Mucosa of stomach (tissue), 1 donor: Measurements from ENCODE around the gene CITED1.
A peak's percentile ranks its signal among the peaks of the same experiment; 100 is the strongest.

ENCODE experiments used
- H3K27me3 ChIP-seq: one replicate; pipeline ENCODE4 v1.7.0; 2013; ENCODE audit warnings: mild to moderate bottlenecking, low read length; ENCODE audit not compliant: control insufficient read depth, insufficient read depth
- H3K36me3 ChIP-seq: one replicate; pipeline ENCODE4 v1.7.0; 2013; ENCODE audit warnings: low read length; ENCODE audit not compliant: control insufficient read depth, insufficient read depth
- H3K4me1 ChIP-seq: one replicate; pipeline ENCODE4 v1.7.0; 2013; ENCODE audit warnings: mild to moderate bottlenecking, low read length; ENCODE audit not compliant: control insufficient read depth, insufficient read depth
- H3K4me3 ChIP-seq: one replicate; pipeline ENCODE4 v1.7.0; 2013; ENCODE audit warnings: low read length
- H3K9ac ChIP-seq: one replicate; pipeline ENCODE4 v1.7.0; 2013; ENCODE audit warnings: mild to moderate bottlenecking, low read length, moderate library complexity
- H3K9me3 ChIP-seq: one replicate; pipeline ENCODE4 v1.7.0; 2013; ENCODE audit warnings: mild to moderate bottlenecking, low read length, moderate library complexity; ENCODE audit not compliant: control insufficient read depth
- donor health status: Pancreatic carcinoma.

The CITED1 gene

DNA sequence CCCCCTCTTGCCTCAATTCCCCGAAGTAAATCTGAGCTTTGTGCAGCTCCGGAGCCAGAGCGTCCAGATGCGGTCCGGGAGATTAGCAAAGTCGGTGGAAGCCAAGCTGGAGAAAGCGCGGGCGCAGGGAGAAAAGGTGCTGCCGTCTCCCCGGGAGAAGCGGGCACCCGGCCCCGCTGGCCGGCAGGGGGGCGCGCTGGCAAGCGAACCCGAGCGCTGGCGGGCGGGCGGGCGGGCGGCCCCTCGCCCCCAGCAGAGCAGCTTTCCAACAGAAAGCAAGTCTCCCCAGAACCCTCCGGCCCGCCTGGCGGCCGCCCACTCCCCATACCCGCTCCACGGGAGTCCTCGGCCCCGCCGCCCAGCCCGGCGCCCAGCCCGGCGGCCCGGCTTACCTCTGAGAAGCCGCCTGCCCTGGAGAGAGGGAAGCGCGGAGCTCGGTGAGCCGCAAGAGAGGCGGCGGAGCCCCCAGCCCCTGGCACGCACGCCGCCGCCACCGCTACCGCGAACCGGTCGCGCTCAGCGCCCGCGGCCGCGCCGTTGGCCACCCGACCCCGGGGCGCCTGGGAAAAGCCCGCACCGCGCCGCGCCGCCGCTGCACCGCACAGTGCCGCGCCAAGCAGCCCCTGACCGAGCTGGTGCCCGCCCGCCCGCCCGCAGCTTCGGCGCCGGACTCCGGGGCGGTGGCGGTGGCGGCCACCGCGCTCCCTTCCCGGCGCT is 529 bp upstream of the CITED1 start:
- Histone ChIP-seq H3K27me3 (peaks cover 64% of the 10 kb centered on the region), H3K9ac (no peak overlapping the region), H3K4me1 (peaks cover 18% of the 10 kb centered on the region), H3K9me3 (no peaks in the 10 kb centered on the region), H3K4me3 (no peak overlapping the region), H3K36me3 (no peaks in the 10 kb centered on the region)

GRCh38 chrX:72304877-72305276 is 837 bp downstream of the CITED1 start:
- H3K4me3 ChIP-seq = no peak overlapping the region
- H3K4me1 ChIP-seq = peaks cover 18% of the 10 kb centered on the region
- no peak overlapping the region for H3K9ac ChIP-seq
- H3K9me3 ChIP-seq = no peaks in the 10 kb centered on the region
- H3K27me3 ChIP-seq = peaks cover 68% of the 10 kb centered on the region
- no peaks in the 10 kb centered on the region for H3K36me3 ChIP-seq

- Histone ChIP-seq H3K36me3 (no peaks in the 10 kb centered on the region), H3K4me3 (no peak overlapping the region), H3K4me1 (no peaks in the 10 kb centered on the region), H3K9me3 (no peaks in the 10 kb centered on the region), H3K9ac (no peak overlapping the region), H3K27me3 (peaks cover 38% of the 10 kb centered on the region)
Observed at GRCh38 chrX:72301781-72302180, 3.9 kb downstream of the CITED1 start.

GRCh38 chrX:72299891-72300630 is 5.7 kb downstream of the CITED1 start:
- Histone ChIP-seq H3K4me1 (no peaks in the 10 kb centered on the region), H3K27me3 (peaks cover 29% of the 10 kb centered on the region), H3K9ac (no peak overlapping the region), H3K9me3 (no peaks in the 10 kb centered on the region), H3K4me3 (no peak overlapping the region), H3K36me3 (no peaks in the 10 kb centered on the region)

GRCh38 chrX:72297953-72298730 is 7.6 kb downstream of the CITED1 start:
- Histone ChIP-seq H3K36me3 (no peaks in the 10 kb centered on the region), H3K27me3 (peaks cover 11% of the 10 kb centered on the region), H3K9ac (no peak overlapping the region), H3K4me3 (no peak overlapping the region), H3K4me1 (no peaks in the 10 kb centered on the region), H3K9me3 (no peaks in the 10 kb centered on the region)

DNA sequence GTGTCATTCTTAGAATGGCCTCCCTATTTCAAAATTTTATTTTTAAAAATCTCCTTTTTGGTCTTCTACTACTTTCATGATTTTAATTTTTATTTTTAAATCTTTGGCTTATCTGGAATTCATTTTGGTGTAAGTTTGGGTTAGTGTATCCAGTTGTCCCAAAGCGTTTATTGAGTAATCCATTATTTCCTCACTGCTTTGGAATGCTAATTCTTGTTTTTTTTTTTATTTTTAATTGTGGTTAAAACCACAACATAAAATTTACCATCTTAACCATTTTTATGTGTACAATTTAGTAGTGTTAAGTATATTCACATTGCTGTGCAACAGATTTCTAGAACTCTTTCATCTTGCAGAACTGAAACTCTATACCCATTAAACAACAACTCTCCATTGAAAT is 8.7 kb downstream of the CITED1 start:
- Histone ChIP-seq H3K9me3 (no peaks in the 10 kb centered on the region), H3K36me3 (no peaks in the 10 kb centered on the region), H3K9ac (no peak overlapping the region), H3K27me3 (peaks cover 5% of the 10 kb centered on the region), H3K4me1 (no peaks in the 10 kb centered on the region), H3K4me3 (no peak overlapping the region)

DNA sequence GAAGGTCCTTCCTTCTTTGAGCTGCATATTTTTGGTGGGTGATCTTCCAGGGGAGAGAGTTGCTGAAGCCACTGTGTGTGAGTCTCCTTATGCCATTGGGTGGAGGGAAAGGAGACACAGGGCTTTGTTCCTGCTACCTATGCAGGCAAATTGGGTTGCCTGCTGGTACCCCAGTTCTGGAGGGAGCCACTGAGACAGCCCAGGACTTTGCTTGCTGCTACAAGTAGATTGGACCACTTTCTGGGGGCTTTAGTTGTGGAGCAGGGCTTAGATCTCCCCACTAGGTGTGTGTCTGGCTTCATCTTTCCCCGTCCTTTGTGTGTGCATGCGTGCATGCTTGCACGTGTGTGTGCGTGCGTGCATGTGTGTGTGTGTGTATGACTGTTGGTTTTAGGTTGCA is 10.0 kb downstream of the CITED1 start:
- Histone ChIP-seq H3K36me3 (no peaks in the 10 kb centered on the region), H3K4me3 (no peak overlapping the region), H3K27me3 (no peaks in the 10 kb centered on the region), H3K9ac (no peak overlapping the region), H3K4me1 (no peaks in the 10 kb centered on the region), H3K9me3 (no peaks in the 10 kb centered on the region)

DNA sequence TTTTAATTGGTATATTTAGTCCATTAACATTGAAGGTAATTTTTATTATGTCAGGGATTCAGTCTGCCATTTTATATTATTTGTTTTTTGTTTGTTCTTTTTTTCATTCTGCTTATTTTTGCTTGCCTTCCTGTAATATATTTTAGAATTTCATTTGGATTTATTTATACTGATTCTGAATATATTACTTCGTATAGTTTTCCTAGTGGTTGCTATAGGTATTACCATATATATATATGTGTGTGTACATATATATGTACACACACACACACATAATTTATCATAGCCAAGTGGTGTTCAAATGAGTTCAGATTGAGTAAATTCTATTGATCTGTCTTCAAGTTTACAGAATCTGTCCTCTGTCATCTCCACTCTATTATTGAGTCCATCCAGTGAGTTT is 11.2 kb downstream of the CITED1 start:
- H3K9ac ChIP-seq = no peak overlapping the region
- H3K9me3 ChIP-seq = no peaks in the 10 kb centered on the region
- no peaks in the 10 kb centered on the region for H3K36me3 ChIP-seq
- no peaks in the 10 kb centered on the region for H3K27me3 ChIP-seq
- H3K4me1 ChIP-seq = no peaks in the 10 kb centered on the region
- H3K4me3 ChIP-seq = no peak overlapping the region

GRCh38 chrX:72282302-72282701 is 23.4 kb downstream of the CITED1 start:
- Histone ChIP-seq H3K27me3 (no peaks in the 10 kb centered on the region), H3K4me3 (no peak overlapping the region), H3K9me3 (no peaks in the 10 kb centered on the region), H3K36me3 (no peaks in the 10 kb centered on the region), H3K9ac (no peak overlapping the region), H3K4me1 (no peaks in the 10 kb centered on the region)

DNA sequence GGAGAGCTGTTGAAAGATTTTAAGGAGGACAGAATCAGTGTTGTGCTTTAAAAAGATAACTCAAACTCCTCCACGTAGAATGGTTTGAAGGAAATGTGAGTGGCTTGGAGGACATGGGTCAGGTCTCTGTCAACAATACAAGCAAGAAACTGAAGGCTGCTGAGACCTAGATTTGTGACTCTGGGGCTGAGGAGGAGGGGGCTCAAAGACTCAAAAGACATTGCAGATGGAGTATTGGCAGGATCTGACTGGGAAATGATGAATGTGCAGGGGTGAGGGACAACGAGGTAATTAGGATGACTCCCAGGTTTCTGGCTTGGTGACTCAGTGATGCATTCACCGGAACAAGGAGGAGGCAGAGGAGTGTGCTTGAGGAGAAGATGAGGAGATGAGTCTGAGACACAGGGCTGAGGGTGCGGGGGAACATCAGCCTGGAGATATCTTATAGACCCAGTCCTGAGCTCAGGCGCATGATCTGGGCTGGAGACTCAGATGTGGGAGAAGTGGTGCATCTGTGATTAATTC is 25.3 kb downstream of the CITED1 start:
- H3K9ac ChIP-seq = no peak overlapping the region
- H3K27me3 ChIP-seq = no peaks in the 10 kb centered on the region
- H3K36me3 ChIP-seq = no peaks in the 10 kb centered on the region
- H3K9me3 ChIP-seq = no peaks in the 10 kb centered on the region
- H3K4me1 ChIP-seq = peaks cover 5% of the 10 kb centered on the region
- H3K4me3 ChIP-seq = no peak overlapping the region

DNA sequence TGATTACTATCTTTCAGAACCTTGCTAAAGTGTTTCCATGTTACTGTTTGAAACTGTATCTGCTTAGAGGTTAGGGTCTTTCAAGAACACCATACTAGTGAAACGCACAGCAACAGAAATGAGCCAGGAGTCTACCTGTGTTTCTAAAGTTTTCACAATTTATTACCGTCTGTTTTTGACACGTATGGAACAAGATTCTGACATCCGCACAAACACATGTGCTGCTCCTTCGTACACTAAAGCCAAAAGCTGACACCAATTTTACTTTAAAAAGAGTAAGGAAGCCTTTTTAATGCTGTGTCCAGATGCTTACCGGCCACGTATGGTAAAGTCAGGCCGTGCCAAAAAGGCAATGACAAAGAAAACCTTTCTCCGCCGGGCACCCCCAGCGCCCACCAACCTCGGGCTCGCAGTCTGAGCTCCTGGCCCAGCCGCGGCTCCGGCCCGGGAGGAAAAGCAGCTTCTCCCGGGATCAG is 29.2 kb downstream of the CITED1 start:
- Histone ChIP-seq H3K4me1 (peaks cover 9% of the 10 kb centered on the region), H3K9ac (peak overlapping the region; percentile 83), H3K4me3 (peak overlapping the region; percentile 60), H3K9me3 (no peaks in the 10 kb centered on the region), H3K36me3 (no peaks in the 10 kb centered on the region), H3K27me3 (no peaks in the 10 kb centered on the region)

DNA sequence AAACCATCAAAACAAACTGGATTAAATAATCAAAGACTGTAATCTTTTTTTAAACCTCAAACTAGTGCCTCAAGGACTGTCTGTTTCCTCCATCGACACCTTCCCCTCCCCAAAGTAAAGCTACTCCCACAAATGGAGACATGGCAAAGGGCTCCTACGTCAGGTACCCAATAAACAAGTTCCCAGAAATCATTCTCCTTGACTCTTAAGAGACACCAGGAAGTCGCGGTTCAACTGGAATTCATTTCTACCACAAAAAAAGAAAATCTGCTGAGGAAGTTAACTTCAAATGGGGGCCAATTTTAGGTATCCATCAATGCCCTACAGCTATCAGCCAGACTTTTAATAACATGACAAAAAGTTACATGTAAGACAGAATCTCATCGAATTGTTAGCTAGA is 31.2 kb downstream of the CITED1 start:
- H3K36me3 ChIP-seq = no peaks in the 10 kb centered on the region
- H3K4me1 ChIP-seq = peaks cover 9% of the 10 kb centered on the region
- H3K4me3 ChIP-seq = no peak overlapping the region
- H3K9ac ChIP-seq = peak overlapping the region; percentile 39
- no peaks in the 10 kb centered on the region for H3K27me3 ChIP-seq
- no peaks in the 10 kb centered on the region for H3K9me3 ChIP-seq
